Testis (tissue), 3 donors: ENCODE measurements around the gene EGR4. TPM values are rescaled to one million over a fixed set of nuclear protein-coding genes. Genes with fewer than 3 reads are reported as not detected.

Source experiments
- DNase-seq: peaks from one replicate; pipeline ENCODE4 v3.0.0-alpha.2; 2019
- H3K27ac ChIP-seq, 2 donors: fragments of 200-600 bp; sonication (generic); one replicate each; pipeline ENCODE4 v1.5.1; 2019
- H3K27me3 ChIP-seq: fragments of 200-600 bp; sonication (generic); one replicate; pipeline ENCODE4 v1.5.1; 2019
- H3K36me3 ChIP-seq: fragments of 200-600 bp; sonication (generic); one replicate; pipeline ENCODE4 v1.5.1; 2017; ENCODE audit warnings: low read depth; ENCODE audit errors: missing control alignments
- H3K4me1 ChIP-seq: fragments of 200-600 bp; sonication (generic); one replicate; pipeline ENCODE4 v1.5.1; 2019
- H3K4me3 ChIP-seq, 2 donors: fragments of 200-600 bp; sonication (generic); one replicate each; pipeline ENCODE4 v1.5.1; 2017 to 2019
- H3K9me3 ChIP-seq: fragments of 200-600 bp; sonication (generic); one replicate; pipeline ENCODE4 v1.5.1; 2017
- CTCF ChIP-seq, 3 experiments: fragments of 450-650 bp in 2 of 3; fragments of 200-600 bp in 1 of 3; sonication (generic) in 1 of 3; IDR thresholded peaks; one replicate each; pipeline ENCODE4 v1.5.1; 2016 to 2019; ENCODE audit warnings: antibody characterized with exemption in 3 of 3, mild to moderate bottlenecking in 2 of 3, moderate library complexity in 1 of 3
- POLR2A ChIP-seq: fragments of 450-650 bp; IDR thresholded peaks from one replicate; pipeline ENCODE4 v1.6.1; 2017; ENCODE audit warnings: antibody characterized with exemption, mild to moderate bottlenecking, moderate library complexity
- WGBS, 2 donors: methylation state at CpG; one replicate each; pipeline ENCODE4 v1.1.5; 2018; 5-methylcytosine and 5-hydroxymethylcytosine counted together
- intact Hi-C: fragments of 100-400 bp; cut with DNase I; formaldehyde crosslinking; loops from one replicate; pipeline ENCODE4 v1.15.1; 2023; ENCODE audit warnings: low total_unique reads
- polyA plus RNA-seq: library from polyadenylated mRNA; stranded (reverse); fragments of 350-450 nt; fragmentation: Illumina TruSeq; extraction: RNeasy Lipid Tissue Mini Kit (QIAGEN cat#74804); gene quantifications from one replicate; pipeline ENCODE4 v1.2.3, GENCODE V29; 2014; ENCODE audit warnings: low read depth, low replicate concordance; ENCODE audit not compliant: insufficient read depth
- total RNA-seq, 2 donors: library from RNA; depleted of rRNA; stranded (reverse); fragments of >200 nt; gene quantifications; one replicate each; pipeline ENCODE4 v1.2.3, GENCODE V29; 2016

EGR4 gene
- total and polyA plus RNA-seq, 3 donors from 2014 or later, result 4.6 to 14.9 (median 12.5) TPM

DNA sequence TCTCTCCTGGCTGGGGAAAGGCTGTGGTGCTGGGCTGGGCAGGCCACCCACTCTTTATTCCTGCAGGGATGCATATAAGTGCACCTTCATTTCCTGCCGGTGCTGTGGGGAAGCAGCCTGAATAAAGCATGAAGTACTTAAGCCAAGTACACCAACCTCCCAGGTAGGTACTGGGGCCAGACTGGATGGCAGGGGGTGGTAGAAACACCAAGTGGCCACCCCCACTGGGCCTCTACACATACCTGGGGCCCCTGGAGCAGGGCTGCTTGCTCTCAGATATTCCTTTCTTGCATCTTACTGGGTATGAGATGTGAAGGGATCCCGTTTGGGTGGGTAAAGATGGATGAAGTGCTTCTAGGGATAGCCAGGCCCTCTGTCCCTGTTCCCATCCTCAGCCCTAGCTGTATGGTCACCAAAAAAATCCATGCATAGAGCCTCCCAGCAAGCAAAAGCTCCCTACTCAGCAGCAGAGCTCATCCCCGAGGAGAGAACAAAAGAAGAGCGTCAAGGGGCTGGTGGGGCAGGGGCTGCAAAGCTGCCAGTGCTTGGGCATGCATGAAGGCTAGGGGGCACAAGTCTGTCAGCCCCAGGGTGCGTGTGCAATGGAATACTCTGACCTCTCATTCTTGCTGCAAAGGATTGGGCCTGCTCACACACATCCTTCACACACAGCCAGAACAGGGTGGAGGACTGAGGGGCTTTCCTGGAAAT lies 37.3 kb downstream of the EGR4 start:
- no peak for DNase-seq
- no peak for TF ChIP-seq CTCF (IDR thresholded peaks at IDR 0.05)
- no peak for TF ChIP-seq POLR2A
- intact Hi-C loops, result no loop called here
- 81 to 82% methylated on average over 5 of the region's 5 CpGs for WGBS, 2 donors
- no peak overlapping the region for H3K27ac ChIP-seq
- no peaks in the 10 kb centered on the region for H3K27me3 ChIP-seq
- no peak overlapping the region for H3K4me3 ChIP-seq
- H3K9me3 ChIP-seq, result no peaks in the 10 kb centered on the region
- no peaks in the 10 kb centered on the region for H3K36me3 ChIP-seq
- peaks cover under 1% of the 10 kb centered on the region for H3K4me1 ChIP-seq

DNA sequence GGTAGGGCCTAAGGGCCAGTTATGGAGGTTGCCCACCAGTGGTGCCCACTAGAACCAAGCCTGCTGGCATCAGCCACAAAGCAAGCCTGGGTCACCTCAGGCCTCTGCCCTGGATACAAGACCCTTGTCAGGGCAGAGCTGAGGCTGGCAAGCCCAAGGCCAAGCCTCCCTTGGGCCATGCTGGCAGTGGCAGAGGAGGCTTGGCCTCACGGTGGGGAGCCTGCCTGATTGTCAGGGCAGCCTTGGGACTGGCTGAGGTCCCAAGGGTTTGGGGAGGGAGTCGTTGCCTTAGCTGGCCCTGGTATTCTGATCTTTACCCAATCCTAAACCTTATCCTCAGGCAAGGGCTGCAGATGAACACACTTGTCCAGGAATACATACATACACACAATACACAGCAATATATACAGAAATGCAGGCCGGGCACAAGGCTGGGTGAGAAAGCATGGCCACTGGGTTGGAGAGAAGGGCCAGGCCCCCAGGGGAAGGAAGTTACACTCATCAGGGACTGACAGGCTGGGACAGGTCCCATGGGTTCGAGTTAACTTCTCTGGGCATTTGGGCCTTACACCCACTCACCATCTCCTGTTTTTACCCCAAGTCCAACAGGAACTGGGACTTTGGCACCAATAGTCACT lies 38.2 kb downstream of the EGR4 start:
- Histone ChIP-seq H3K27ac (no peak overlapping the region), H3K36me3 (no peaks in the 10 kb centered on the region), H3K9me3 (no peaks in the 10 kb centered on the region), H3K27me3 (no peaks in the 10 kb centered on the region), H3K4me3 (no peak overlapping the region), H3K4me1 (peaks cover 9% of the 10 kb centered on the region)
- intact Hi-C loops, result no loop called here
- WGBS, 2 donors, result 57 to 79% methylated on average over 4 of the region's 4 CpGs
- no peak for TF ChIP-seq CTCF (IDR thresholded peaks at IDR 0.05)
- no peak for TF ChIP-seq POLR2A
- no peak for DNase-seq

DNA sequence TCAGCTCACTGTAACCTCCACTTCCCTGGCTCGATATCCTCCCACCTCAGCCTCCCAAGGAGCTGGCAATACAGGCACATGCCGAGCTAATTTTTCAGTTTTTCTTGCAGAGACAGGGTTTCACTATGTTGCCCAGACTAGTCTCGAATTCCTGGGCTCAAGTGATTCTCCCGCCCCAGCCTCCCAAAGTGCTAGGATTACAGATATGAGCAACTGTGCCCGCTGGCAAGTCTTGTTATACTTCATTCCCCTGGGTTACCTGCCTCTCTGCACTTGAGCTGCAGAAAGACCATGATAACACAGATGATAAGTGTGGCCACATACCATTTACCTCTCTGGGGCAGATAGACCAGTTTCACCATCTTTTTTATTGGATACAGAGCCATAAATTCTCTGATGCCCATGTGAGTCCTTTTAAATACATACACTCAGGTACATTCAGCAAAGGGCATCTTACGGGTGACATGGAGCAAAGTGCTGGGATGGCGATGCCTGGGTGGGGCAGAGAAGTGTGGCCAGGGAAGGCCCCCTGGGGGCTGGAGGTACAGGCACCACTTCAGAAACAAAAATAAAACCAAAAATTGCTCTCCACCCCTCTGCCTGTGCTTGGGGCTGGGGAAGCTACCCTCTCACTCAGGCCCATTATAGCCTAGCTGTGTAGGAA lies 38.9 kb downstream of the EGR4 start:
- Histone ChIP-seq H3K9me3 (no peaks in the 10 kb centered on the region), H3K27ac (no peak overlapping the region), H3K36me3 (no peaks in the 10 kb centered on the region), H3K4me1 (peaks cover 9% of the 10 kb centered on the region), H3K27me3 (no peaks in the 10 kb centered on the region), H3K4me3 (no peak overlapping the region)
- DNase-seq, result no peak
- TF ChIP-seq CTCF (IDR thresholded peaks at IDR 0.05), result no peak
- intact Hi-C loops, result no loop called here
- WGBS, 2 donors, result 75 to 84% methylated on average over 7 of the region's 7 CpGs

GRCh38 chr2:73253901-73254300 lies 39.4 kb downstream of the EGR4 start:
- no peak overlapping the region for H3K27ac ChIP-seq
- H3K36me3 ChIP-seq, result no peaks in the 10 kb centered on the region
- no peaks in the 10 kb centered on the region for H3K27me3 ChIP-seq
- H3K9me3 ChIP-seq, result no peaks in the 10 kb centered on the region
- no peak for DNase-seq
- 65 to 88% methylated on average over 3 of the region's 3 CpGs for WGBS, 2 donors
- no peak overlapping the region for H3K4me3 ChIP-seq
- TF ChIP-seq CTCF (IDR thresholded peaks at IDR 0.05) (no peak), POLR2A (no peak)
- intact Hi-C loops, result no loop called here
- peaks cover 9% of the 10 kb centered on the region for H3K4me1 ChIP-seq
